ENCODE measurements around the gene CDC20. TPM values are rescaled to one million over a fixed set of nuclear protein-coding genes. Genes with fewer than 3 reads are reported as not detected.

Gene CDC20
- total RNA-seq, 1 experiment from 2014 or later, result 349 TPM

- H3K79me2 ChIP-seq (ENCODE audit: low read length), result no peaks in the 10 kb centered on the region
- ChIA-PET CTCF (no interaction called here), POLR2A (ENCODE audit: unreplicated experiment) (no interaction called here)
- no peaks in the 10 kb centered on the region for H3K9me3 ChIP-seq (ENCODE audit: low read length)
- no TSS peak for BruUV-seq (replicated peaks)
- no peak overlapping the region for H2AFZ ChIP-seq (ENCODE audit: low read length)
- ATAC-seq, result no peak
- no peaks in the 10 kb centered on the region for H3F3A ChIP-seq (ENCODE audit: low read length, unreplicated experiment)
- no peak overlapping the region for H3K4me3 ChIP-seq (ENCODE audit: low read length)
- H3K27me3 ChIP-seq (ENCODE audit: low read length), result no peaks in the 10 kb centered on the region
- no peak overlapping the region for H3K9ac ChIP-seq (ENCODE audit: low read length)
- H3K36me3 ChIP-seq (ENCODE audit: low read depth, low read length), result no peaks in the 10 kb centered on the region
- TF ChIP-seq EZH2 (IDR thresholded peaks at IDR 0.05; ENCODE audit: low read length, unreplicated experiment), result no peak
- intact Hi-C loops (cut with micrococcal nuclease), result loop anchor here (5.0 kb wide), 1 partner anchor 59 kb away; the partner anchor contains the start of gene C1orf210
- H4K20me1 ChIP-seq (ENCODE audit: low read length), result no peaks in the 10 kb centered on the region
- no peak overlapping the region for H3K27ac ChIP-seq (ENCODE audit: low read length)
- no peak overlapping the region for H3K4me2 ChIP-seq (ENCODE audit: low read length)
- peaks cover 47% of the 10 kb centered on the region for H3K4me1 ChIP-seq (ENCODE audit: insufficient read depth, low read length)
- DNase-seq, result no peak
- no peaks in the 10 kb centered on the region for H3K9me2 ChIP-seq (replicated peaks; ENCODE audit: low read length)
Observed at GRCh38 chr1:43346636-43347035, 12.1 kb upstream of the CDC20 start.

- Histone ChIP-seq H3K4me3 (ENCODE audit: low read length) (peak overlapping the region; percentile 70), H3K27ac (ENCODE audit: low read length) (peak overlapping the region; percentile 88), H3K9me2 (replicated peaks; ENCODE audit: low read length) (no peaks in the 10 kb centered on the region), H3K4me1 (ENCODE audit: insufficient read depth, low read length) (peaks cover 46% of the 10 kb centered on the region), H3K36me3 (ENCODE audit: low read depth, low read length) (no peaks in the 10 kb centered on the region), H3K79me2 (ENCODE audit: low read length) (no peaks in the 10 kb centered on the region), H3F3A (ENCODE audit: low read length, unreplicated experiment) (no peaks in the 10 kb centered on the region), H3K9ac (ENCODE audit: low read length) (peak overlapping the region; percentile 82), H2AFZ (ENCODE audit: low read length) (peak overlapping the region; percentile 75), H3K9me3 (ENCODE audit: low read length) (no peaks in the 10 kb centered on the region), H3K27me3 (ENCODE audit: low read length) (no peaks in the 10 kb centered on the region), H3K4me2 (ENCODE audit: low read length) (peak overlapping the region; percentile 79), H4K20me1 (ENCODE audit: low read length) (no peaks in the 10 kb centered on the region)
- DNase-seq (no peak), ATAC-seq (peak; percentile 15)
- BruUV-seq (replicated peaks), result TSS peak; percentile 74
- TF ChIP-seq EZH2phosphoT487 (IDR thresholded peaks at IDR 0.05; ENCODE audit: borderline replicate concordance, low read length) (no peak), EZH2 (IDR thresholded peaks at IDR 0.05; ENCODE audit: low read length, unreplicated experiment) (no peak), CTCF (conservative IDR thresholded peaks at IDR 0.05; ENCODE audit: low read depth, low read length) (no peak)
- POLR2A ChIA-PET (ENCODE audit: unreplicated experiment), result interaction anchor here (0.7 kb wide), 2 partner anchors 10 to 63 kb away, joined by 3 read pairs; partner anchors contain the start of genes C1orf210 and CDC20
- intact Hi-C loops (cut with micrococcal nuclease), result loop anchor here (5.0 kb wide), 1 partner anchor 61 kb away; the partner anchor contains the start of gene C1orf210
- CTCF ChIA-PET, result interaction anchor here (0.8 kb wide), 1 partner anchor 35 kb away, joined by 4 read pairs; no protein-coding TSS in a partner anchor
Observed at GRCh38 chr1:43348343-43348808, 10.4 kb upstream of the CDC20 start.

GRCh38 chr1:43348809-43349593 is 9.8 kb upstream of the CDC20 start:
- no peaks in the 10 kb centered on the region for H3K79me2 ChIP-seq (ENCODE audit: low read length)
- TF ChIP-seq EZH2phosphoT487 (IDR thresholded peaks at IDR 0.05; ENCODE audit: borderline replicate concordance, low read length), result no peak
- no peak for TF ChIP-seq EZH2 (IDR thresholded peaks at IDR 0.05; ENCODE audit: low read length, unreplicated experiment)
- no peak for TF ChIP-seq CTCF (conservative IDR thresholded peaks at IDR 0.05; ENCODE audit: low read depth, low read length)
- peak overlapping the region; percentile 82 for H3K9ac ChIP-seq (ENCODE audit: low read length)
- H3K4me3 ChIP-seq (ENCODE audit: low read length), result peak overlapping the region; percentile 70
- peak overlapping the region; percentile 75 for H2AFZ ChIP-seq (ENCODE audit: low read length)
- H4K20me1 ChIP-seq (ENCODE audit: low read length), result no peaks in the 10 kb centered on the region
- peak; percentile 91 for DNase-seq
- H3K4me2 ChIP-seq (ENCODE audit: low read length), result peak overlapping the region; percentile 79
- peak overlapping the region; percentile 88 for H3K27ac ChIP-seq (ENCODE audit: low read length)
- no peaks in the 10 kb centered on the region for H3K27me3 ChIP-seq (ENCODE audit: low read length)
- no peaks in the 10 kb centered on the region for H3K36me3 ChIP-seq (ENCODE audit: low read depth, low read length)
- H3F3A ChIP-seq (ENCODE audit: low read length, unreplicated experiment), result no peaks in the 10 kb centered on the region
- ChIA-PET CTCF (interaction anchor here (0.8 kb wide), 1 partner anchor 35 kb away, joined by 4 read pairs; no protein-coding TSS in a partner anchor), POLR2A (ENCODE audit: unreplicated experiment) (interaction anchor here (0.7 kb wide), 1 partner anchor 10 kb away, joined by 3 read pairs; the partner anchor contains the start of gene CDC20)
- BruUV-seq (replicated peaks), result no TSS peak
- intact Hi-C loops (cut with micrococcal nuclease), result loop anchor here (1.0 to 5.0 kb wide), 2 partner anchors 40 to 62 kb away; partner anchors contain the start of genes C1orf210, MED8 and SZT2
- ATAC-seq, result peak; percentile 75
- H3K9me2 ChIP-seq (replicated peaks; ENCODE audit: low read length), result no peaks in the 10 kb centered on the region
- no peaks in the 10 kb centered on the region for H3K9me3 ChIP-seq (ENCODE audit: low read length)
- peaks cover 40% of the 10 kb centered on the region for H3K4me1 ChIP-seq (ENCODE audit: insufficient read depth, low read length)
